Measurements from ENCODE around the gene CCDC63.

Gene CCDC63

DNA sequence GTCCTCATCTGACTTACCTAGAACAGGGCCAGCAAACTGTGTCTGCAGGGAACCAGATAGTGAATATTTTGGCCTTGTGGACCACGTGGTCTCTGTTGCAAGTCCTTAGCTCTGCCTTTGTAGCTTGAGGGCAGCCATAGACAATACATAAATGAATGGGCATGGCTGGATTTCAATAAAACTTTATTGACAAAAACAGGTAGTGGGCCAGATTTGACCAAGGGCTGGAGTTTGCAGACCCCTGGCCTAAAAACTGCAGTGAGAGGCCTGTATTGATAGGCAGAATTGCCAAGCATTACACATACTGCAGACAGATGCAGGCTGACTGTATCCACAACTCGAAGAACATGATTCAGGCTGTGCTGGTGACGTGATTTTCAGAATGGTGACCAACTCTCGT, 25.3 kb downstream of the CCDC63 start:
- H3K9me3 ChIP-seq (ENCODE audit: control insufficient read depth, low read length) = no peaks in the 10 kb centered on the region
- 80 to 81% methylated on average over 4 of the region's 4 CpGs for whole genome bisulfite sequencing, 2 experiments
- no peaks in the 10 kb centered on the region for H3K4me1 ChIP-seq (ENCODE audit: control insufficient read depth, insufficient read depth, low read length)
- no peaks in the 10 kb centered on the region for H3K27me3 ChIP-seq (ENCODE audit: control insufficient read depth, insufficient read depth, low read length, poor library complexity, severe bottlenecking)
- no peak overlapping the region for H3K4me3 ChIP-seq (ENCODE audit: insufficient read depth, low read depth, low read length)
- H3K27ac ChIP-seq (ENCODE audit: insufficient read depth, low read depth, low read length, poor library complexity, severe bottlenecking) = no peak overlapping the region
- no peaks in the 10 kb centered on the region for H3K36me3 ChIP-seq (ENCODE audit: control insufficient read depth, insufficient read depth, low read length)

DNA sequence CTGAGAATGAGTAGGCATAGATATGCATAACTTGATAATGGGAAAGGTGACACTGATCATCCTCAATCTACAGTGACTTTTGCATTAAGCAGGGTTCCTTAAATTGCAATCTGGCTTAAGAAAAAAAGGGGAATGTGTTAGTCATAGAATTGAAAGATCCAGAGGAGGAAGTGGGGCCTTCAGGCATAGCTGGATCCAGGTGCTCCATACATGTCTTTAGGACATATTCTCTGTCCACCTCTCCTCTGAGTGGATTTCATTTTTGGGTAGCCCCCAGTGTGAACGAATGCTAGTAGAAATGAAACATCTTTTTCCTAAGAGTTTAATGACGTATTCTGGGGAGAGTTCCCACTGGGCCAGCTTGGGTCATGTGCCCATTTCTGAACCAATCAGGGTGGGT, 27.6 kb downstream of the CCDC63 start:
- no peaks in the 10 kb centered on the region for H3K27me3 ChIP-seq (ENCODE audit: control insufficient read depth, insufficient read depth, low read length, poor library complexity, severe bottlenecking)
- WGBS, 2 experiments = 94 to 95% methylated on average over 2 of the region's 2 CpGs
- H3K9me3 ChIP-seq (ENCODE audit: control insufficient read depth, low read length) = no peaks in the 10 kb centered on the region
- H3K27ac ChIP-seq (ENCODE audit: insufficient read depth, low read depth, low read length, poor library complexity, severe bottlenecking) = no peak overlapping the region
- no peak overlapping the region for H3K4me3 ChIP-seq (ENCODE audit: insufficient read depth, low read depth, low read length)
- no peaks in the 10 kb centered on the region for H3K4me1 ChIP-seq (ENCODE audit: control insufficient read depth, insufficient read depth, low read length)
- H3K36me3 ChIP-seq (ENCODE audit: control insufficient read depth, insufficient read depth, low read length) = no peaks in the 10 kb centered on the region

DNA sequence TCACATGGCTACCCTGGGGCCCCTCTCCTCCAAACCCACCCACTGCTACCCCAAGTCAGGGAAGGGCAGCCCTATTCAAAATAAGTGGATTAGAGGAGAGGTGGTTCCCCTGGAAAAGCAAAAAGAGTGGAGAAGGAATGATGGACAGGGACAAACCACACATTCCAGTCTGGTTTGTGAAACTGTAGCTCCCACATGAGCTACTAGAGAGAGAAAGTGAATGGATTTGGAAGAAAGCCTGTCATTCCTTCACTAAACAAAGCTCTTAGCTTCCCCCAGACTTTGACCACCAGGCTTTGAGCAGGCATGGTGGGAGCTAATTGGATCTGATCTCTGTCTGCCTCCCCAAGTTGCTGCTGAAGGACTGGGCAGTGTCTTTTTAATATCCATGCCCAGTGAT, 28.0 kb downstream of the CCDC63 start:
- H3K27ac ChIP-seq (ENCODE audit: insufficient read depth, low read depth, low read length, poor library complexity, severe bottlenecking) = no peak overlapping the region

DNA sequence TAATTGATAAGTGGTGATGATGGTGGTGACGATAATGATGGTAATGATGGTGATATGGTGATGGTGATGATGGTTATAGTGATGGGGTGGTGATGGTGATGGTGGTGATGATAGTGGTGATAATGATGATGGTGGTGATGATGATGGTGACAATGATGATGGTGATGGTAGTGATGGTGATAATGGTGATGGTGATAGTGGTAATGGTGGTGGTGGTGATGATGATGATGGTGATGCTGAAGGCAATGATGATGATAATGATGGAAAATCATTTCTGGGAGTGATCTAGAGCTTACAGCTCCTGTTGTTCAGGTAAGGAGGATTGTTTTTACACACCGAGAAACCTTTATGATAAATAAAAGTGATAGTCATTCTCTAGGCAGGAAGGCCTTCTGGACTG, 33.9 kb downstream of the CCDC63 start:
- Histone ChIP-seq H3K4me3 (ENCODE audit: insufficient read depth, low read depth, low read length) (no peak overlapping the region), H3K27me3 (ENCODE audit: control insufficient read depth, insufficient read depth, low read length, poor library complexity, severe bottlenecking) (no peaks in the 10 kb centered on the region), H3K27ac (ENCODE audit: insufficient read depth, low read depth, low read length, poor library complexity, severe bottlenecking) (no peak overlapping the region), H3K36me3 (ENCODE audit: control insufficient read depth, insufficient read depth, low read length) (no peaks in the 10 kb centered on the region), H3K9me3 (ENCODE audit: control insufficient read depth, low read length) (no peaks in the 10 kb centered on the region), H3K4me1 (ENCODE audit: control insufficient read depth, insufficient read depth, low read length) (no peaks in the 10 kb centered on the region)
- WGBS, 2 experiments = 67 to 72% methylated on average over 2 of the region's 2 CpGs

More for the DNA sequence above, 28.0 kb downstream of the CCDC63 start:
- Histone ChIP-seq H3K36me3 (ENCODE audit: control insufficient read depth, insufficient read depth, low read length) (no peaks in the 10 kb centered on the region), H3K27me3 (ENCODE audit: control insufficient read depth, insufficient read depth, low read length, poor library complexity, severe bottlenecking) (no peaks in the 10 kb centered on the region), H3K4me1 (ENCODE audit: control insufficient read depth, insufficient read depth, low read length) (no peaks in the 10 kb centered on the region), H3K4me3 (ENCODE audit: insufficient read depth, low read depth, low read length) (no peak overlapping the region), H3K9me3 (ENCODE audit: control insufficient read depth, low read length) (no peaks in the 10 kb centered on the region)

DNA sequence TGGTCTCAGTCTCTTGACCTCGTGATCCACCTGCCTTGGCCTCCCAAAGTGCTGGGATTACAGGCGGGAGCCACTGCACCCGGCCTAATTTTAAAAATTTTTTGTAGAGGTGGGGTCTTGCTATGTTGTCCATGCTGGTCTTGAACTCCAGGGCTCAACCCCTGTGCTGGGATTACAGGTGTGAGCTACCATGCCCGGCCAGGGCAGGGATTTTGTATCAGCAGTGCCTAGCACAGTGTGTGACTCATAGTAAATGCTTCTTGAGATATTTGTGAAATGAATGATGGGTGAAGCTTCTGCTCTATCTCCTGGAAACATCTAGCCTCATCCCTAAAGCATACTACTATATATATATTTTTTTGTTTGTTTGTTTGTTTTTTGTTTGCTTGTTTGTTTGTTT, 36.5 kb downstream of the CCDC63 start:
- H3K9me3 ChIP-seq (ENCODE audit: control insufficient read depth, low read length) = no peaks in the 10 kb centered on the region
- 93 to 95% methylated on average over 4 of the region's 4 CpGs for WGBS, 2 experiments
- H3K27ac ChIP-seq (ENCODE audit: insufficient read depth, low read depth, low read length, poor library complexity, severe bottlenecking) = no peak overlapping the region
- no peaks in the 10 kb centered on the region for H3K4me1 ChIP-seq (ENCODE audit: control insufficient read depth, insufficient read depth, low read length)
- H3K4me3 ChIP-seq (ENCODE audit: insufficient read depth, low read depth, low read length) = no peak overlapping the region
- no peaks in the 10 kb centered on the region for H3K27me3 ChIP-seq (ENCODE audit: control insufficient read depth, insufficient read depth, low read length, poor library complexity, severe bottlenecking)
- no peaks in the 10 kb centered on the region for H3K36me3 ChIP-seq (ENCODE audit: control insufficient read depth, insufficient read depth, low read length)

DNA sequence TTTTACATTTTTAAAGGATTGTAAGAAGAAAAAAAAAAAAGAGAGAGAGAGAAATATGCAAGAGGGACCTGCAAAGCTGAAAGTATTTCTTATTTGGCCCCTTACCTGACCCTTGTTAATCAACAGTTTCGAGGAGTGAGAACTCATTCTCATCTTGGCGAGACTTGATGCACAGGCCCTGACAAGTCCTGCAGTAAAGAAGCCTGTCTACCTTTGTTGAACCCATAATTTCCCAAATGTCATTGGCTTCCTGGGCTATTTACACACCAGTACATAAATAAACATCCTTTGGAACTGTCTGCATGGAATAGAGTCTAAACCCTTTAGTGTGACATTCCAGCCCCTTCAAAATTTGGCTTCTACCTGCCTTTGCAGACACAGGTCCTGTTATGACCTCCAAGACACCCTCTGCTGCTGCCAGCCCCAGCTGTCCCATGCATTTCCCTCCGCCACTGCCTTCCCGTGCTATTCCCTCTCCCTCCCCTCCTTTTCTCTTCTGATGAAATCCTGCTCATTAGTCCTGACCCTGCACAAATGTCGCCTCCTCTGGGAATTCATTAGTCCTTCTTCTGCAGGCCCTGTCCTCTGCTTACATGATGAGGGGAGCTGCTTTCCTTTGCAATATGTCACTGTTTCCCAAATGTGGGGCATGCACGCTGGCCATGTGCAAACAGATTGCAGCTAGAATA, 38.5 kb downstream of the CCDC63 start:
- H3K27ac ChIP-seq (ENCODE audit: insufficient read depth, low read depth, low read length, poor library complexity, severe bottlenecking) = no peak overlapping the region
- H3K4me1 ChIP-seq (ENCODE audit: control insufficient read depth, insufficient read depth, low read length) = no peaks in the 10 kb centered on the region
- 70 to 76% methylated on average over 6 of the region's 6 CpGs for WGBS, 2 experiments
- H3K36me3 ChIP-seq (ENCODE audit: control insufficient read depth, insufficient read depth, low read length) = no peaks in the 10 kb centered on the region
- H3K4me3 ChIP-seq (ENCODE audit: insufficient read depth, low read depth, low read length) = no peak overlapping the region
- no peaks in the 10 kb centered on the region for H3K9me3 ChIP-seq (ENCODE audit: control insufficient read depth, low read length)
- H3K27me3 ChIP-seq (ENCODE audit: control insufficient read depth, insufficient read depth, low read length, poor library complexity, severe bottlenecking) = no peaks in the 10 kb centered on the region

DNA sequence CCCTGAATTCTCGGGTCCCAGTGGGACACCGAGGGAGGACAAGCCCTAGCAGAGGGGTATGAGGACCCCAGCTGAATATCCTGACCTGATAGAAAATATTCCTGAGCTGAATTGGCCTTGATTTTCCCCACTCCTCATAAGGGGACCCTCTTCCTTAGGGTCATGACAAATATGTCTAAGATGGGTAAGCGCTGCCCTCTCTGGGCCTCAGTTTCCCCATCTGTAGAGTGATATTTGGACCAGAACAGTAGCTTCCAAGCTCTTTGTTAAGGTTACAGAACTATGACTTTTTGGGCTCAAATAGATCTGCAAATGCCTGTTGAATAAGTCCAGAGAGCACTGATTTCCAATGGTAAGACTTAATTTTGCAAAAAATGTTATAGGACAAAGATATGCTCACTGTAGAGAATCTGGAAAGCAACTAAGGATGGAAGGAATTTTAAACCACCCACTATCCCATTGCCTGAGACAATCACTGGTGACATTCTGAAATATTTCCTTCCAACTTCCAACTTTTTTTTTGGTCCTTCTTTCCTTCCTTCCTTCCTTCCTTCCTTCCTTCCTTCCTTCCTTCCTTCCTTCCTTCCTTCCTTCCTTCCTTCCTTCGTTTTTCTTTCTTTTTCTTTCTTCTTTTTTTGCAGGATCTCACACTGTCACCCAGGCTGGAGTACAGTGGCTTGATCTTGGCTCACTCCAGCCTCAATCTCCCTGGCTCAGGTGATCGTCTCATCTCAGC, 41.6 kb downstream of the CCDC63 start:
- H3K27me3 ChIP-seq (ENCODE audit: control insufficient read depth, insufficient read depth, low read length, poor library complexity, severe bottlenecking) = no peaks in the 10 kb centered on the region
- 53 to 54% methylated on average over 5 of the region's 5 CpGs for WGBS, 2 experiments
- H3K27ac ChIP-seq (ENCODE audit: insufficient read depth, low read depth, low read length, poor library complexity, severe bottlenecking) = no peak overlapping the region
- H3K4me3 ChIP-seq (ENCODE audit: insufficient read depth, low read depth, low read length) = no peak overlapping the region
- H3K36me3 ChIP-seq (ENCODE audit: control insufficient read depth, insufficient read depth, low read length) = no peaks in the 10 kb centered on the region
- H3K9me3 ChIP-seq (ENCODE audit: control insufficient read depth, low read length) = no peaks in the 10 kb centered on the region
- no peaks in the 10 kb centered on the region for H3K4me1 ChIP-seq (ENCODE audit: control insufficient read depth, insufficient read depth, low read length)

DNA sequence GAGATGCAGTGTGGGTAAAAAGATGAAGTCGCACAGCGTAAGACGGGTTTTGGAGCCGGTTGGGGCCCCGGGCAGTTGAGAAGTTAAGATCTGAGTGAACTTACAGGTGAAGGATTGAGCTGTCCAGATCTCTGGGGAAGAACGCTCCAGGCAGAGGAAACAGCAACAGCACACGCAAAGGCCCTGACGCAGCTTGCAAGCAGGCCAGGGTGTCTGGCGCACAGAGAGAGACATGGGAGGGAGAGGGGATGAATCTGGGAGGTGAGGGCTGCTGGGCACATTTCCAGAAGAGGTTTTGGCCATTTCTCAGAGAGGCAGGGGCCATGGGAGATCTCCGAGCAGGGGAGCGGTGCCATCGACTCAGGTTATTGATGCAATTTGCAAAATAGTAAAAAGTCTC, 42.6 kb downstream of the CCDC63 start:
- Histone ChIP-seq H3K4me3 (ENCODE audit: insufficient read depth, low read depth, low read length) (no peak overlapping the region), H3K9me3 (ENCODE audit: control insufficient read depth, low read length) (no peaks in the 10 kb centered on the region), H3K4me1 (ENCODE audit: control insufficient read depth, insufficient read depth, low read length) (no peaks in the 10 kb centered on the region), H3K27ac (ENCODE audit: insufficient read depth, low read depth, low read length, poor library complexity, severe bottlenecking) (no peak overlapping the region), H3K36me3 (ENCODE audit: control insufficient read depth, insufficient read depth, low read length) (no peaks in the 10 kb centered on the region), H3K27me3 (ENCODE audit: control insufficient read depth, insufficient read depth, low read length, poor library complexity, severe bottlenecking) (no peaks in the 10 kb centered on the region)
- WGBS, 2 experiments = 93 to 94% methylated on average over 12 of the region's 12 CpGs

DNA sequence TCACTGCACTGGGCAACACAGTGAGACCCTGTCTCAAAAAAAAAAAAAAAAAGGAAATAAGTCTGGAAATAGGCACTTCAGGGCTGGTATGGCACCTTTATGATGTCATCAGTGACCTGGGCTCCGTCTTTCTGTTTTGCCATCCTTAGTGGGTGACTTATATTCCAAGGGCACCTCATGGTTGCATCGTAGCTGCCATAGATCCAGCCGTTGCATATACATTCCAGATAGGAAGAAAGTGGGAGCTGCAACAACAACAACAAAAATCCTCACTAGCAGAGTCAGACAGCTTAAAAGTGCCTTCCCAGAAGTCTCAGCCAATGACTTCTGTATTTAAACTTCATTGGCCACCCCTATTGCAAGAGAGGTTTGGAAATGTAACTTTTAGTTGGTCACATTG, 47.2 kb downstream of the CCDC63 start:
- Histone ChIP-seq H3K27ac (ENCODE audit: insufficient read depth, low read depth, low read length, poor library complexity, severe bottlenecking) (no peak overlapping the region), H3K4me3 (ENCODE audit: insufficient read depth, low read depth, low read length) (no peak overlapping the region)
- WGBS, 2 experiments = 83 to 91% methylated on average over 3 of the region's 3 CpGs

DNA sequence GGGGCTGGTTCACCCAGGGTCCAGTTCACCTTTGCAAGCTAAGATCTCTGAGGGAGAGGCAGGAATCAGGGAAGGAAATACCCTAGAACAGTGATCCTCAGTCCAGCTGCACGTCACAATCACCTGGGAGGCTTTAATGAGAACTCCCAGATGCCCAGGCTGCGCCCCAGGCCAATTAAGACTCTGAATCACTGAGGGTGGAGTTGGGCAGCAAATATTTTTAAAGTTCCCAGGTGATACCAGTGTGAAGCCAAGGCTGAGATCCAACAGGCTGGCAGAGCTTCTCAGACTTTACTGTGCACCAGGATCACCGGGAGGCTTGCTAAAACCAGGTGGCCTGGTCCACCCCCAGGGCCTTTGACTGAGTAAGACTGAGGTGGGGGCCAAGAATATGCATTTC, 49.8 kb downstream of the CCDC63 start:
- no peaks in the 10 kb centered on the region for H3K27me3 ChIP-seq (ENCODE audit: control insufficient read depth, insufficient read depth, low read length, poor library complexity, severe bottlenecking)
- no peaks in the 10 kb centered on the region for H3K36me3 ChIP-seq (ENCODE audit: control insufficient read depth, insufficient read depth, low read length)
- H3K9me3 ChIP-seq (ENCODE audit: control insufficient read depth, low read length) = no peaks in the 10 kb centered on the region
- 87% methylated on average over 3 of the region's 3 CpGs for WGBS, 2 experiments
- H3K4me1 ChIP-seq (ENCODE audit: control insufficient read depth, insufficient read depth, low read length) = no peaks in the 10 kb centered on the region
- H3K4me3 ChIP-seq (ENCODE audit: insufficient read depth, low read depth, low read length) = no peak overlapping the region
- H3K27ac ChIP-seq (ENCODE audit: insufficient read depth, low read depth, low read length, poor library complexity, severe bottlenecking) = no peak overlapping the region

More for the DNA sequence above, 47.2 kb downstream of the CCDC63 start:
- H3K27me3 ChIP-seq (ENCODE audit: control insufficient read depth, insufficient read depth, low read length, poor library complexity, severe bottlenecking) = no peaks in the 10 kb centered on the region
- no peaks in the 10 kb centered on the region for H3K4me1 ChIP-seq (ENCODE audit: control insufficient read depth, insufficient read depth, low read length)
- H3K36me3 ChIP-seq (ENCODE audit: control insufficient read depth, insufficient read depth, low read length) = no peaks in the 10 kb centered on the region
- no peaks in the 10 kb centered on the region for H3K9me3 ChIP-seq (ENCODE audit: control insufficient read depth, low read length)

Data from ectodermal cell (in vitro differentiated cells).